Small intestine (tissue), 7 donors: ENCODE data around the gene NSG2. TPM values are rescaled to one million over a fixed set of nuclear protein-coding genes. Genes with fewer than 3 reads are reported as not detected.

Experiments
- DNase-seq, 2 donors: peaks; one replicate each; pipeline versions ENCODE4 v3.0.0 to v3.0.0-alpha.2; 2013
- FAIRE-seq: peaks from 2 replicates; lab custom pipeline; 2012; peaks lifted over from hg19 to GRCh38; lab: Jason Lieb, UNC
- H3K27ac ChIP-seq, 3 donors: one replicate each; pipeline ENCODE4 v1.5.1; 2013; ENCODE audit warnings: low read length in 2 of 3, mild to moderate bottlenecking in 2 of 3, control low read depth in 1 of 3, inconsistent platforms in 1 of 3, low read depth in 1 of 3, moderate library complexity in 1 of 3
- H3K27me3 ChIP-seq, 3 donors: one replicate each; pipeline ENCODE4 v1.6.1; 2013; ENCODE audit warnings: low read length in 3 of 3, inconsistent platforms in 1 of 3; ENCODE audit not compliant: control insufficient read depth in 3 of 3, insufficient read depth in 3 of 3
- H3K36me3 ChIP-seq, 3 donors: one replicate each; pipeline ENCODE4 v1.6.1; 2013; ENCODE audit warnings: low read length in 3 of 3, inconsistent platforms in 1 of 3, low read depth in 1 of 3, mild to moderate bottlenecking in 1 of 3, moderate library complexity in 1 of 3; ENCODE audit not compliant: control insufficient read depth in 3 of 3, insufficient read depth in 2 of 3
- H3K4me1 ChIP-seq, 3 donors: one replicate each; pipeline ENCODE4 v1.6.1; 2013; ENCODE audit warnings: low read length in 2 of 3, inconsistent platforms in 1 of 3, low read depth in 1 of 3, mild to moderate bottlenecking in 1 of 3, moderate library complexity in 1 of 3; ENCODE audit not compliant: control insufficient read depth in 3 of 3, insufficient read depth in 2 of 3
- H3K4me3 ChIP-seq, 3 donors: one replicate each; pipeline ENCODE4 v1.5.1; 2013; ENCODE audit warnings: low read length in 3 of 3, control low read depth in 1 of 3, inconsistent platforms in 1 of 3, low read depth in 1 of 3, mild to moderate bottlenecking in 1 of 3, moderate library complexity in 1 of 3
- H3K9me3 ChIP-seq, 2 donors: one replicate each; pipeline ENCODE4 v1.6.1; 2013; ENCODE audit warnings: low read depth in 1 of 2, low read length in 1 of 2; ENCODE audit not compliant: control insufficient read depth in 2 of 2, insufficient read depth in 1 of 2
- WGBS, 3 donors: extraction: QIAGEN DNeasy Blood & Tissue Kit; methylation state at CpG; one replicate each; pipeline ENCODE4 v1.1.7; 2013; 5-methylcytosine and 5-hydroxymethylcytosine counted together
- polyA plus RNA-seq, 4 donors: library from polyadenylated mRNA; stranded (reverse) in 3 of 4; unstranded in 1 of 4; fragments of 200-250 nt in 3 of 4; fragments of 120-200 nt in 1 of 4; gene quantifications; one replicate each; pipeline versions ENCODE4 v1.2.1 to v1.2.3, GENCODE V29; 2013
- donor health status: healthy with polysubstance abuse.
- donor health status: control.
- donor health status: control.
- donor health status: Bipolar disorder and iron deficiency.
- donor health status: healthy.

Gene NSG2
- polyA plus RNA-seq, 4 donors: 0.81 to 22.7 (median 1.7) TPM; not detected in 1

- Histone ChIP-seq H3K27me3 (no peaks in the 10 kb centered on the region), H3K36me3 (no peaks in the 10 kb centered on the region), H3K4me3 (no peak overlapping the region), H3K4me1 (no peaks in the 10 kb centered on the region), H3K9me3 (no peaks in the 10 kb centered on the region), H3K27ac (no peak overlapping the region)
- FAIRE-seq (no peak), DNase-seq (no peak)
- 75 to 94% (median 89%) methylated on average over 5 of the region's 5 CpGs for WGBS, 3 donors
Observed at GRCh38 chr5:174086751-174087150, 41.2 kb downstream of the NSG2 start.

GRCh38 chr5:174087783-174088182 is 42.3 kb downstream of the NSG2 start:
- Histone ChIP-seq H3K4me3 (no peak overlapping the region), H3K36me3 (no peaks in the 10 kb centered on the region), H3K27ac (no peak overlapping the region), H3K4me1 (no peaks in the 10 kb centered on the region), H3K27me3 (no peaks in the 10 kb centered on the region), H3K9me3 (no peaks in the 10 kb centered on the region)
- FAIRE-seq (no peak), DNase-seq (no peak)
- 88 to 95% (median 88%) methylated on average over 1 of the region's 1 CpG for WGBS, 3 donors

- Histone ChIP-seq H3K4me3 (no peak overlapping the region), H3K27ac (no peak overlapping the region), H3K27me3 (no peaks in the 10 kb centered on the region), H3K36me3 (no peaks in the 10 kb centered on the region), H3K4me1 (no peaks in the 10 kb centered on the region), H3K9me3 (no peaks in the 10 kb centered on the region)
- 80 to 81% (median 81%) methylated on average over 10 of the region's 10 CpGs for WGBS, 3 donors
- no peak for DNase-seq
- no peak for FAIRE-seq
Observed at GRCh38 chr5:174090129-174090528, 44.6 kb downstream of the NSG2 start.

- no peaks in the 10 kb centered on the region for H3K4me1 ChIP-seq
- FAIRE-seq (no peak), DNase-seq (no peak)
- no peak overlapping the region for H3K27ac ChIP-seq
- H3K36me3 ChIP-seq: no peaks in the 10 kb centered on the region
- H3K9me3 ChIP-seq: no peaks in the 10 kb centered on the region
- H3K4me3 ChIP-seq: no peak overlapping the region
- H3K27me3 ChIP-seq: no peaks in the 10 kb centered on the region
- 69 to 77% (median 76%) methylated on average over 5 of the region's 5 CpGs for WGBS, 3 donors
Observed at GRCh38 chr5:174093123-174093522, 47.6 kb downstream of the NSG2 start.

- no peaks in the 10 kb centered on the region for H3K9me3 ChIP-seq
- H3K36me3 ChIP-seq: no peaks in the 10 kb centered on the region
- H3K27ac ChIP-seq: no peak overlapping the region
- H3K4me3 ChIP-seq: no peak overlapping the region
- H3K27me3 ChIP-seq: no peaks in the 10 kb centered on the region
- DNase-seq (no peak), FAIRE-seq (no peak)
- WGBS, 3 donors: 73 to 77% (median 75%) methylated on average over 10 of the region's 10 CpGs
- no peaks in the 10 kb centered on the region for H3K4me1 ChIP-seq
Observed at GRCh38 chr5:174094857-174095606, 49.5 kb downstream of the NSG2 start.

GRCh38 chr5:174096619-174097018 is 51.1 kb downstream of the NSG2 start:
- H3K4me3 ChIP-seq: no peak overlapping the region
- no peaks in the 10 kb centered on the region for H3K36me3 ChIP-seq
- no peaks in the 10 kb centered on the region for H3K27me3 ChIP-seq
- 66 to 81% (median 70%) methylated on average over 4 to 6 of the region's 6 CpGs for WGBS, 3 donors
- FAIRE-seq (no peak), DNase-seq (no peak)
- no peaks in the 10 kb centered on the region for H3K4me1 ChIP-seq
- no peak overlapping the region for H3K27ac ChIP-seq
- no peaks in the 10 kb centered on the region for H3K9me3 ChIP-seq

- Histone ChIP-seq H3K4me1 (no peaks in the 10 kb centered on the region), H3K27ac (no peak overlapping the region), H3K9me3 (no peaks in the 10 kb centered on the region), H3K36me3 (no peaks in the 10 kb centered on the region), H3K4me3 (no peak overlapping the region), H3K27me3 (no peaks in the 10 kb centered on the region)
- DNase-seq: no peak
- FAIRE-seq: no peak
- 70 to 76% (median 75%) methylated on average over 4 of the region's 4 CpGs for WGBS, 3 donors
Observed at GRCh38 chr5:174097486-174098185, 52.1 kb downstream of the NSG2 start.

GRCh38 chr5:174098694-174099093 is 53.2 kb downstream of the NSG2 start:
- 76 to 82% (median 82%) methylated on average over 15 of the region's 15 CpGs for WGBS, 3 donors

More at GRCh38 chr5:174098694-174099093, 53.2 kb downstream of the NSG2 start:
- Histone ChIP-seq H3K36me3 (no peaks in the 10 kb centered on the region), H3K9me3 (no peaks in the 10 kb centered on the region), H3K27me3 (no peaks in the 10 kb centered on the region), H3K27ac (no peak overlapping the region), H3K4me3 (no peak overlapping the region), H3K4me1 (no peaks in the 10 kb centered on the region)
- DNase-seq (no peak), FAIRE-seq (no peak)
